T-helper 1 cell (primary cell): ENCODE measurements around the gene SCT.

ENCODE experiments used
- DNase-seq, 5 donors: peaks; one replicate each; pipeline ENCODE4 v3.0.0-alpha.2; 2012 to 2020

Gene SCT

GRCh38 chr11:581752-582151 lies 45.2 kb downstream of the SCT start:
- no peak for DNase-seq

- DNase-seq: no peak
Observed at GRCh38 chr11:581342-581741, 45.6 kb downstream of the SCT start.

- DNase-seq: no peak
Observed at GRCh38 chr11:579830-580601, 47.0 kb downstream of the SCT start.

- no peak for DNase-seq
Observed at GRCh38 chr11:578276-579035, 48.5 kb downstream of the SCT start.

GRCh38 chr11:577611-577894 lies 49.4 kb downstream of the SCT start:
- no peak for DNase-seq

- no peak for DNase-seq
Observed at GRCh38 chr11:576811-577610, 50.0 kb downstream of the SCT start.
